Lower leg skin (tissue), 4 donors: ENCODE data around the gene TBX18. TPM values are rescaled to one million over a fixed set of nuclear protein-coding genes. Genes with fewer than 3 reads are reported as not detected.
A peak's percentile ranks its signal among the peaks of the same experiment; 100 is the strongest.

Experiments used
- DNase-seq, 2 donors: peaks; one replicate each; pipeline ENCODE4 v3.0.0-alpha.2; 2019; ENCODE audit warnings: low spot score in 2 of 2
- H3K4me3 ChIP-seq: fragments of 200-600 bp; sonication (generic); 2 replicates; pipeline ENCODE4 v1.5.1; 2017; ENCODE audit warnings: mild to moderate bottlenecking, low read depth; ENCODE audit not compliant: poor library complexity, severe bottlenecking
- CTCF ChIP-seq, 3 donors: fragments of 450-650 bp; IDR thresholded peaks; one replicate each; pipeline ENCODE4 v1.5.1; 2016; ENCODE audit warnings: antibody characterized with exemption in 3 of 3, mild to moderate bottlenecking in 3 of 3, moderate library complexity in 2 of 3
- POLR2A ChIP-seq, 2 donors: fragments of 450-650 bp; IDR thresholded peaks; one replicate each; pipeline ENCODE4 v1.6.1; 2016 to 2017; ENCODE audit warnings: antibody characterized with exemption in 2 of 2, mild to moderate bottlenecking in 1 of 2, moderate library complexity in 1 of 2
- WGBS, 2 donors: methylation state at CpG; one replicate each; pipeline ENCODE4 v1.1.5; 2018; 5-methylcytosine and 5-hydroxymethylcytosine counted together
- intact Hi-C: fragments of 100-400 bp; cut with DNase I; formaldehyde crosslinking; loops from one replicate; pipeline ENCODE4 v1.15.0; 2023; ENCODE audit warnings: low total_unique reads
- total RNA-seq, 4 donors: library from RNA; depleted of rRNA; stranded (reverse); fragments of >200 nt; gene quantifications; one replicate each; pipeline ENCODE4 v1.1.0, GENCODE V29; 2016

Gene TBX18
- total RNA-seq, 4 donors from 2014 or later, result 1.1 to 8.6 (median 4.2) TPM

- TF ChIP-seq POLR2A (IDR thresholded peaks at IDR 0.05) (no peak), CTCF (IDR thresholded peaks at IDR 0.05) (no peak)
- intact Hi-C loops, result no loop called here
- H3K4me3 ChIP-seq, result no peak overlapping the region
- DNase-seq, result no peak
- WGBS, 2 donors, result 74 to 88% methylated on average over 3 of the region's 3 CpGs
These were observed 12.0 kb upstream of the TBX18 start for GRCh38 chr6:84776392-84776791.

GRCh38 chr6:84775751-84776150, 11.4 kb upstream of the TBX18 start:
- no peak for DNase-seq
- TF ChIP-seq CTCF (IDR thresholded peaks at IDR 0.05), result no peak
- intact Hi-C loops, result no loop called here
- WGBS, 2 donors, result 68% methylated on average over 3 of the region's 3 CpGs
- H3K4me3 ChIP-seq, result no peak overlapping the region

- DNase-seq, result no peak
- 10 to 21% methylated on average over 12 to 14 of the region's 14 CpGs for WGBS, 2 donors
- intact Hi-C loops, result no loop called here
These were observed 10.5 kb upstream of the TBX18 start for GRCh38 chr6:84774985-84775284.

GRCh38 chr6:84774157-84774984, 10.0 kb upstream of the TBX18 start:
- DNase-seq, result peak in 1 of 2 donors; percentile 91
- intact Hi-C loops, result no loop called here
- 1 to 3% methylated on average over 54 to 62 of the region's 79 CpGs for whole genome bisulfite sequencing, 2 donors
- no peak for TF ChIP-seq POLR2A (IDR thresholded peaks at IDR 0.05)
- no peak for TF ChIP-seq CTCF (IDR thresholded peaks at IDR 0.05)
- H3K4me3 ChIP-seq, result peak overlapping the region; percentile 30

More at GRCh38 chr6:84774985-84775284, 10.5 kb upstream of the TBX18 start:
- H3K4me3 ChIP-seq, result no peak overlapping the region
- no peak for TF ChIP-seq POLR2A (IDR thresholded peaks at IDR 0.05)
- TF ChIP-seq CTCF (IDR thresholded peaks at IDR 0.05), result no peak

- peak in 1 of 2 donors; percentile 90 for DNase-seq
- TF ChIP-seq CTCF (IDR thresholded peaks at IDR 0.05) (no peak), POLR2A (IDR thresholded peaks at IDR 0.05) (no peak)
- intact Hi-C loops, result no loop called here
- peak overlapping the region; percentile 30 for H3K4me3 ChIP-seq
- 3 to 4% methylated on average over 57 to 60 of the region's 69 CpGs for WGBS, 2 donors
These were observed 9.2 kb upstream of the TBX18 start for GRCh38 chr6:84773431-84774156.
